GM21423 (cell line): ENCODE results near the gene S100A14.
"Not testable (repeated sequence)": the region's sequence is repeated elsewhere in the genome, so short reads cannot be mapped to it uniquely, and the experiment has no call there.

Experiments
- ATAC-seq: cut with Tn5 transposase; IDR thresholded peaks from one replicate; pipeline ENCODE4 v1.9.1; 2021; ENCODE audit warnings: mild to moderate bottlenecking, moderate library complexity; ENCODE audit not compliant: unreplicated experiment

Gene S100A14

GRCh38 chr1:153640213-153640612, 24.1 kb upstream of the S100A14 start:
- not testable (repeated sequence) for ATAC-seq

DNA sequence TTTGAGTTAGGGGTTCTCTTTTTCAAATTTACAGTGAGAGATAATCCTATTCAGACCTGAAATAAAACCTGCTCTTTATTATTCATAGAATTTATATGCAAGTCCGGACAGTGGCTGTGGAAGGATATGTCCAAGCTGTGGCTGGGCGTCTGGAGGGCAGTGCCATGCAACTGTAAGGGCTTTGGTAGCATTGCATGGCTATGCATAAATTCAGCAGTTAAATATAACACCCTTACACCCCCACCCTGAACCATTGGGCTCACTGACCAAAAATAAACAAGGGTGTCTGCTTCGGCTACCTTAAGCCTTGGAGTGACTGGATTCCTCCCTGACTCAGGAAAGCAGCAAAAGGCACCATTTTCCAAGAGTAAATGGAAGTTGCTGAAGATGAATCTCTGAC, 23.2 kb upstream of the S100A14 start:
- ATAC-seq = no peak

- ATAC-seq = no peak
Measured at GRCh38 chr1:153638261-153638660, 22.1 kb upstream of the S100A14 start.

- ATAC-seq = no peak
Measured at GRCh38 chr1:153636312-153636711, 20.2 kb upstream of the S100A14 start.

DNA sequence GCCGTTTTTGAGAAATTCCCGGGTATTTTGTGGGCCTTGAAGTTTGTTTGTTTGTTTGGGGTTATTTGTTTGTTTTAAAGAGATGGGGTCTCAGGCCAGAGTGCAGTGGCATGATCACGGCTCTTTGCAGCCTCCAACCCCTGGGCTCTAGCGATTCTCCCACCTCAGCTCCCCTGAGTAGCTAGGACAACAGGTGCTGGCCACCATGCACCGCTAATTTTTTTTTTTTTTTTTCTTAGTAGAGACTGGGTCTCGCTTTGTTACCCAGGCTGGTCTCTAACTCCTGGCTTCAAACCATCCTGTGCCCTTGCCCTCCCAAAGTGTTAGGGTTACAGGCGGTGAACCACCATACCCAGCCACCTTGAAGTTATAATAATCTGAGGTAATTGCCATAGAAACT, 19.7 kb upstream of the S100A14 start:
- no peak for ATAC-seq

DNA sequence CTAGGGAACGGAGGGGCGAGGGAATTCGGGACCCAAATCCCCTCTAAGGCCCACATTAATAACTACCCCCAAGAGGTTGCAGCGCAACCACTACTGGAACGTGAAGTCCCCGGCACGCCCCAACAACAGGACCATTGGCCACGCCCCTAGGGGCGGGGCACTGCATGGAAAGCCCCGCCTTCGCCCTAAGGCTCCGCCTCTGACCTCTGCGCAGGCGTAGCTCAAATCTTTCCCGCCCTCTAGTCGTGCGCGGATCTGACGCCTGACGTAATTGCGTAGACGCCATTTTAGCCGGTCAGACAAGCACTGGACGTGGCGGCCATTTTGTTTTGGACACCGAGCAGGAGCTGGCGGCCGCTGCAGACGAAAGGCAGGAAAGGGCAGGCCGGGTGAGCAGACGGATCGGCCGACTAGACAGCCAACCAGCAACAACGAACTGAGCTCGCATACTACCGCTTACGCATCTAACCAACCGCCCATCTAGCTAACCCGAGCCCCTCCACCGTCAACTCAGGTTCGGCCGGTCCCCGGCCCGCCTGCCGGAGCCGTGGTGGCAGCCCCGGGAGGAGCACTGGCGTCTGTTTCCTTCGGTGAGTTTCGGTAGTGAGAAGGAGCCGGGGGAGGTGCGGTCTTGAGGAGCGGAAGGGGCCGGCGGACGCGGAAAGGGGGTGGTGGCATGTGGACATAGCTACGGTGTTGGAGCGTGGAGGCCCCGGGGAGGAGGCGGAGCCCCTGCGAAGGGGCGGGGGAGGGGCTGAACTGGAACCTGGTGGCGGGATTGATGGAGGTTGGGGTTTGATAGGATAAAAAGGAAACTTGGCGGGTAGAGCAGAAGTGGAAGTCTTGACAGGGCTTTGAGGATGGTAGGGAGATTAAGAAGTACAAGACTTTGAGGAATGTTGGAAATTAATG, 17.9 kb upstream of the S100A14 start, which contains the start of gene CHTOP:
Gene CHTOP (plus strand): TSS at position 313 of the 912 bp plus-strand sequence. CDS start 2,523 bp downstream, outside the sequence.
- peak; percentile 87 for ATAC-seq

GRCh38 chr1:153633161-153633753, 17.1 kb upstream of the S100A14 start:
- ATAC-seq = no peak

DNA sequence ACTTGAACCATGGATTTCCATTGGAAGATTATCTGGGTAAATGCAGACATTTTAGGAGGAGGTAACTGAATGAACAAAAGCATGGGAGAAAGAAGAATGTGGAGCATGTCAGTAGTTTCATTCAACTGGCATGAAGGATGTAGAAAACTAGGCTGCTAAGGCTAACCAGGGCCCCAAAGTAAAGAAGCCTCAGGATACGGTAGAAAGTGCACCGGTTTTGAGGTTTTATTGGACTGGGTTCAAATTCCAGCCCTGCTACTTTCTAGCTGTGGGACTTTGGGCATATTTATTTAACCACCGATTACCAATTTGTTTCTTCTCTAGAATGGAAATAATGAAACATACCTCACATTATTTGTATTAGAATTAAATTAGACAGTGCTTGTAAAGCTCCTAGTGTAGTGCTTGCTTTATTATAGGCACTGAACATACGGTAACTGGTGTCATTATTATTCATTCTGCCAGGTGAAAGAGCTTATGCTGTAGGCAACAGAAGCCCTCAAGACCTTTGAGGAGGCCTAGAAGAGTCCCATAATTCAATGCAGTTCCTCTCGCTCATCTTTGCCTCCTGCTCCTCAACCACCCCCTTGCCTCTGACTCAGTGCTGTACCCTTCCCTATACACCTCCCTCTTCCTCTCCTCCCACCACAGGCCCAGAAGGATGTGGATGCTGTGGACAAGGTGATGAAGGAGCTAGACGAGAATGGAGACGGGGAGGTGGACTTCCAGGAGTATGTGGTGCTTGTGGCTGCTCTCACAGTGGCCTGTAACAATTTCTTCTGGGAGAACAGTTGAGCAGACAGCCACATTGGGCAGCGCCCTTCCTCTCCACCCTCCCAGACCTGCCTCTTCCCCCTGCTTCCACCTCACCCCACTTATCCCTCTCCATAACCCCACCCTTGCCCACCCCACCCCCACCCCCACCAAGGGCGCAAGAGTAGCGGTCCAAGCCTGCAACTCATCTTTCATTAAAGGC, 15.2 kb upstream of the S100A14 start:
- ATAC-seq = no peak

GRCh38 chr1:153630384-153630783, 14.3 kb upstream of the S100A14 start:
- ATAC-seq = no peak

DNA sequence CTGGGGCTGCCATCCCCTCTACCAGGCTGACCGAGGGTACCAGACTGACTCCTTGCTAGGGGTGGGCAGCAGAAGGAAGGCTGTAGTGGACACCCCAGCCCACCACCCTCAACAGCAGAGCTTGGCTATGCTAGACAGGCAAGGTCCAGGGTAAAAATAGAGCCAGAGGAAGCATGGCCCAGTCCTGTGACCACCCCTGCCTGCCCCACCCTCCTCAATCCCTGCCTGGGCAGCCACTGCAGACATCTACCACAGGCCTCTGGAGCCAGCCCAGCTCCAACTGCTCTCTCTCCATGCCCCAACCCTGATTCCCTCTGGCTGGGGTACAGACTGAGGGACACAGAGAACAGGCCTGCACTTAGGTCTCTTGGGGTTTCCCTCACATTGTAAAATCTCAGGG, 13.8 kb upstream of the S100A14 start:
- ATAC-seq = no peak

- ATAC-seq = no peak
Measured at GRCh38 chr1:153629343-153629665, 13.2 kb upstream of the S100A14 start.

DNA sequence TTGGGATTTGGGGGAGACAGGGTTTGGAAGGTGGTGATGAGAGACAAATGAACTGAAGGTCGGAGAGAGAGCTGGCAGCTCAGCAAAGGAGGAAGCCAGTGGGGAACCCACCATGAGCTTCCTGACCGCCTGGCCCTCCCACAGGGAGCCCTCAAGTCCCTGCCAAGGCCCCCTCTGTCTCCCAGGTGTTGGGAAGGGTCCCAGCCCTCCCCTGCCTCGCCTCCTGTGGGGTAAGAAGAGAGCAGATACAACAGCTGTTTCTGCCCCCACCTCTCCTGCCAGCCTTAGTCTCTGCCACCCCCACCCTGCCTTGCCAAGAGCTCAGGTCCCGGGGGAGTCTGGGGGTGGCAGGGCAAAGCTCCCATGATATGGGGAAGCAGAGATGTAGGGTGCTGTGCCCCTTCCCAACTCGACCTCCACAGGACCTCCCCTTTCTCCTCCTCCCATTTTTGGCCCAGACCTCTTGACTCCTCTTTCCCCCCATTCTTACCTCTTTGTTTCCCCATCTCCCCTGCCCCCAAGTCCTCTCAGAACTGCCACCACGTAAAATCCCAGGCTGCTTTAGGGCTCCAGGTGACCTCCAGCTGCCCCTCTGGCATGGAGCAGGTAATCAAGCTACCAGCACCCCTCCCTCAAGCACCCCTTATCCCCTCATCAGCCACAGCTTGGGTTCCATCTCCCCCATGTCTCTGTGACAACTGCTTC, 12.7 kb upstream of the S100A14 start:
- ATAC-seq = no peak

DNA sequence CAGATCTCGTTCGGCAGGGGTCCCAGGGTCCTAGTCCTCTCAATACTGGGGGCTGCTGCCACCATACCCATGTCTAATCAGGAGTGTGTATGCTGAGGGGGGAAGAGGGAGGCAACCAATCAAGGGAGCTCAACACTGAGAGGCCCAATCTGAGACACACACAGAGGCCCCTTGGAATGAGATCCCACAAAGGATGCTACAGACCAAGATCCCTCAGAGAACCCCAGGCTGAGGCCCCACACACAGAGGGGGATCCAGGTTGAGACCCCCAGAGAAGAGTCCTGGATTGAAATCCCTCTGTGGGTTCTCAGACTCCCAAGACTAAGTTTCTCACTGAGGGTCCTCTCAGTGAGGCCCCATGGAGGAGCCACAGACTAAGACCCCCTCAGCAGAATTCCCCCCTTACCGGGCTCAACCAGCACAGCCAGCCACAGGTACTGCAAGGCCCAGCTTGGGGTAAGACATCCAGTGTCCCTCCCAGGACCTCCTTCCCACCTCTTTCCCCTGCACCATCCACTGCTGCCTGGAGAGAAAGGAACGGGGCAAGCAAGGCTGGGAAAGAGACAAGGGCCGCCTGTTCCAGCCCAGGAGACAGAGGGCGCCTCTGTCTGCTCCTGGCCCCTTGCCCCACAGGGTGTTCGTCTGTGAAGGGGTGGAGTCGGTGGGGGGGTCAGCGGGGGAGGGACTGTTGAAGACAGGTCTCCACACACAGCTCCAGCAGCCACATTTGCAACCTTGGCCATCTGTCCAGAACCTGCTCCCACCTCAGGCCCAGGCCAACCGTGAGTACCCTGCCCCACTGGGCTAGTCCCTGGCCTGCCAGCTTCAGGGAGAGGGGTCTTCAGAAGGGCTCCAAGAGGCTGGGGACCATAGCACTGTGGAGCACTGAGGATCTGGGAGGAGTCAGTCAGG, 11.8 kb upstream of the S100A14 start, which contains the start of gene S100A1:
Gene S100A1 (plus strand): TSS at position 720 of the 912 bp plus-strand sequence. CDS start 2,088 bp downstream, outside the sequence.
- ATAC-seq = no peak

DNA sequence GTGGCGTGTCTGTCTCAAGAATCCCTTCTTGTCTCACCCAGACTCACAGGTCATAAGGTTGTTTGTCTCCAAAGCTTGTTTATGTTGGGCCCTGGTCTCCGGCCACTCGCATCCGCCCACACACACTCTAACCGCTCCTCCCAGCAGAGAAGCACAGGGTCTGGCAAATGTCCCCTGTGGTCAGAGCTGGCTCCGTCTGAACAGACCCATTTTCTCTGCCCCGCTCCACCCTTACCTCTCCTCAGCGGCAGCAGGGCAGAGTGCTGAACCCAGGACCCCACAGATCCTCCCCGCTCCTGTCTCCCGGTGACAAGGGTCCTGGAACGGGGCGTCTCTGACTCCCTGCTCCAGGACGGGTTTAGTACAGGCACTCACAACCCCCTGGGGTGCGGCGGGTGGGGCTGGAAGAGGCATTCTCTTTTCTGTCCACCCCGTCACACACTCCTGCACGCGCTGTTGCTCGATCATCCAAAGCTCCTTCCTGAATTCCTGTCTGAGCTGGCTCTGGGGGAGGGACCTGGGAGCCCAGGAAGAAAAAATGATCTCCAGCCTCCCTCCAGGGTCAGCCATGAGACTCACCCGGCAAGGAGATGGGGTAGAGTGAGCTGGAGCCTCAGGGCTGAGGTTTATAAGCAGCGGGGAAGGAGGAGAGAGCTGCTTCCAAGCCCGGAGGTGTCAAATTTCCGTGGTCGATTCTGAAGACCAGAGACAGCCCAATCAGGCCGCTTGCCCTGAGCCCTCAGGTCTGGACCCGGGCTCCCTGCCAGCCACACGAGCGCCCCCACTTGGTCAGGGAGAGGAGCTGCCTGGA, 11.0 kb upstream of the S100A14 start, which contains the start of gene S100A13:
Gene S100A13 (minus strand): TSS at position 602 of the 811 bp plus-strand sequence. CDS start 1,033 bp downstream, outside the sequence.
- no peak for ATAC-seq

- ATAC-seq = no peak
Measured at GRCh38 chr1:153626477-153626903, 10.4 kb upstream of the S100A14 start.

GRCh38 chr1:153624965-153625611, 9.0 kb upstream of the S100A14 start:
- no peak for ATAC-seq

- ATAC-seq = no peak
Measured at GRCh38 chr1:153623101-153623500, 7.0 kb upstream of the S100A14 start.

DNA sequence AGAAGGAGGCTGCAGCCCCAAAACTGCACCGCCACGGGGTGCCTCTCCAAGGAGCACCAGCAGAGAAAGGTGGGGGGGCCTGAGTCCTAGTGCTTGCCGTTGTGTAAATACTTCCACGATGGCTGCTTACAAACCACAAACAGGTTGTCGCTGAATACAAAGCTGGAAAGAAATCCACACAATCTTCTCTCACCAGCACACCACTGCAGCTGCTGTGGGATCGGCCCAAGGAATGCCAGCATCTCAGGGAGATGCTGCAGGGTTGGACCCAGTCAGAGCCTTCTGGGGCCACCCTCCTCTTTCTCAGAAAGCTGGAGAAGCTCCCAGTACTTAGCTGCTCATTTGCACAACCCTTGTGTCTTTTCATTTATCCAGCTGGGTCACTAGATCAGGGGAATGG, 3.0 kb upstream of the S100A14 start:
- ATAC-seq = no peak
